ENCODE measurements around the gene HOOK2. TPM values are rescaled to one million over a fixed set of nuclear protein-coding genes. Genes with fewer than 3 reads are reported as not detected.

The HOOK2 gene
- polyA plus RNA-seq, 1 of the 3 experiments (the other 2 are of a cell fraction), result 33.0 TPM

- no peak for TF ChIP-seq REST (IDR thresholded peaks at IDR 0.05; ENCODE audit: low read depth, low read length)
- no peak for TF ChIP-seq USF1 (IDR thresholded peaks at IDR 0.05; ENCODE audit: borderline replicate concordance, low read depth)
- peak; percentile 51; the same call in 1 of the 2 replicates for TF ChIP-seq MAX (IDR thresholded peaks at IDR 0.05; ENCODE audit: low read depth)
These were observed 17.6 kb downstream of the HOOK2 start (continued) for GRCh38 chr19:12757544-12758274.

- ChIA-PET POLR2A (interaction anchor here (1.0 kb wide), 1 partner anchor 35 kb away, joined by 3 read pairs; the partner anchor contains the start of gene JUNB), CTCF (interaction anchor here (1.0 to 17.5 kb wide), 4 partner anchors 13 to 910 kb away, joined by 3 to 321 read pairs (median 140); partner anchors contain the start of genes BEST2, GET3, JUNB and PRDX2)
- no peak overlapping the region for H3K4me3 ChIP-seq (ENCODE audit: low read depth in 2 of 2, low read length in 1 of 2)
- no peak for DNase-seq
- peaks cover 24% of the 10 kb centered on the region for H3K27me3 ChIP-seq (ENCODE audit: insufficient read depth)
- H3K9ac ChIP-seq, result no peak overlapping the region
- H3K4me1 ChIP-seq (ENCODE audit: control insufficient read depth in 1 of 2, insufficient read depth in 2 of 2, low read depth in 1 of 2, low read length in 1 of 2), result no peaks in the 10 kb centered on the region; a peak in 1 of 4 replicates
- no peaks in the 10 kb centered on the region for H3K79me2 ChIP-seq (ENCODE audit: insufficient read depth)
- no peaks in the 10 kb centered on the region for H3K36me3 ChIP-seq (replicated peaks in 1 of 2; ENCODE audit: control insufficient read depth in 1 of 2, insufficient read depth in 2 of 2, low read length in 1 of 2)
- no peak for TF ChIP-seq TEAD4 (IDR thresholded peaks at IDR 0.05; ENCODE audit: borderline replicate concordance, insufficient read depth)
- no peak for TF ChIP-seq TCF12 (IDR thresholded peaks at IDR 0.05)
- no peak for TF ChIP-seq RAD21 (IDR thresholded peaks at IDR 0.05; ENCODE audit: low read length)
- no peak for TF ChIP-seq GABPA (IDR thresholded peaks at IDR 0.05; ENCODE audit: low read depth)
- TF ChIP-seq CTCF (IDR thresholded peaks at IDR 0.05), result no peak
- TF ChIP-seq POLR2AphosphoS5 (IDR thresholded peaks at IDR 0.05; ENCODE audit: low read depth, low read length), result no peak
- no peak for TF ChIP-seq FOSL2 (IDR thresholded peaks at IDR 0.05; ENCODE audit: borderline replicate concordance, low read depth)
- no peaks in the 10 kb centered on the region for H4K20me1 ChIP-seq (ENCODE audit: insufficient read depth)
- H3K27ac ChIP-seq (ENCODE audit: low read depth in 2 of 2, low read length in 1 of 2), result no peak overlapping the region
- no peaks in the 10 kb centered on the region for H3K9me3 ChIP-seq
- no peak overlapping the region for H2AFZ ChIP-seq (ENCODE audit: low read depth)
- H3K9me2 ChIP-seq, result no peaks in the 10 kb centered on the region
- over 99% methylated on average over 10 of the region's 19 CpGs for WGBS (ENCODE audit: low lambda C conversion rate)
- H3K4me2 ChIP-seq, result no peak overlapping the region
- peaks cover 15% of the 10 kb centered on the region for H3F3A ChIP-seq (replicated peaks; ENCODE audit: insufficient read depth)
These were observed 19.0 kb downstream of the HOOK2 start for GRCh38 chr19:12756150-12756883.

Measured in SK-N-SH (cell line).